B cell (primary cell): ENCODE data around the gene CABLES2.

Experiments
- CTCF ChIP-seq: fragments of 200-600 bp; IDR thresholded peaks from one replicate; pipeline ENCODE4 v1.8.0; 2022; ENCODE audit warnings: antibody characterized with exemption, mild to moderate bottlenecking
- EZH2 ChIP-seq: IDR thresholded peaks from 2 replicates; pipeline ENCODE4 v1.6.1; 2012; ENCODE audit warnings: borderline replicate concordance, low read depth, mild to moderate bottlenecking, moderate library complexity, low read length; ENCODE audit not compliant: insufficient read depth, poor library complexity, severe bottlenecking

GRCh38 chr20:62446481-62446880 is 39.4 kb upstream of the CABLES2 start:
- TF ChIP-seq CTCF (no peak), EZH2 (no peak)
